GM19372 (cell line): Measurements from ENCODE around the gene ZG16.
"Not testable (repeated sequence)": the region's sequence is repeated elsewhere in the genome, so short reads cannot be mapped to it uniquely, and the experiment has no call there.

Experiments
- ATAC-seq: cut with Tn5 transposase; IDR thresholded peaks from one replicate; pipeline ENCODE4 v1.9.1; 2021; ENCODE audit warnings: mild to moderate bottlenecking, low read depth, moderate library complexity; ENCODE audit not compliant: unreplicated experiment

Gene ZG16

DNA sequence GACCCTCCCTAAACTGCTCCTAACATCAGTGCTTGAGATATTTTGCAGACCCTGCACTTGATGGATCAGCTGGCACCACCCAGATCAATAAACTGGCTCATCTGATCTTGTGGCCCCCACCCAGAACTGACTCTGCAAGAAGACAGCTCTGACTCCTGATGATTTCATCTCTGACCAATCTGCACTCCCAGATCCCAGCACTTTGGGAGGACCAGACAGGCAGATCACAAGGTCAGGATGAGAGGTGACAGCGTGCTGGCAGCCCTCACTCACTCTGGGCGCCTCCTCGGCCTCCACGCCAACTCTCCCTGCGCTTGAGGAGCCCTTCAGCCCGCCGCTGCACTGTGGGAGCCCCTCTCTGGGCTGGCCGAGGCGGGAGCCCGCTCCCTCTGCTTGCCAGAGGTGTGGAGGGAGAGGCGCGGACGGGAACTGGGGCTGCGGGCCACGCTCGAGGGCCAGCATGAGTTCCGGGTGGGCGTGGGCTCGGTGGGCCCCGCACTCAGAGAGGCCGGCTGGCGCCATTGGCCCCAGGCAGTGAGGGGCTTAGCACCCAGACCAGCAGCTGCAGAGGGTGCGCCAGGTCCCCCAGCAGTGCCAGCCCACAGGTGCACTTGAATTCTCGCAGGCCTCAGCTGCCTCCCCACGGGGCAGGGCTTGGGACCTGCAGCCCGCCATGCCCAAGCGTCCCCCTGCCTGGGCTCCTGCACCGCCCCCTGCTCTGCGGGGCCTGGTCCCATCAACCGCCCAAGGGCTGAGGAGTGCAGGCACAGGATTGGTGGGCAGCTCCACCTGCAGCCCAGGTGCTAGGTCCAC, 29.9 kb upstream of the ZG16 start:
- ATAC-seq, result no peak

DNA sequence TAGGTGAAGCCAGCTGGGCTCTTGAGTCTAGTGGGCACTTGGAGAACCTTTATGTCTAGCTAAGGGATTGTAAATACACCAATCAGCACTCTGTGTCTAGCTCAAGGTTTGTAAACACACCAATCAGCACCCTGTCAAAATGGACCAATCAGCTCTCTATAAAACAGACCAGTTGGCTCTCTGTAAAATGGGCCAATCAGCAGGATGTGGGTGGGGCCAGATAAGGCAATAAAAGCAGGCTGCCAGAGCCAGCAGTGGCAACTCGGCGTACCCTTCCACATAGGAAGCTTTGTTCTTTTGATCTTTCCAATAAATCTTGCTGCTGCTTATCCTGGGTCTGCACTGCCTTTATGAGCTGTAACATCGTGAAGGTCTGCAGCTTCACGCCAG, 29.3 kb upstream of the ZG16 start:
- not testable (repeated sequence) for ATAC-seq

DNA sequence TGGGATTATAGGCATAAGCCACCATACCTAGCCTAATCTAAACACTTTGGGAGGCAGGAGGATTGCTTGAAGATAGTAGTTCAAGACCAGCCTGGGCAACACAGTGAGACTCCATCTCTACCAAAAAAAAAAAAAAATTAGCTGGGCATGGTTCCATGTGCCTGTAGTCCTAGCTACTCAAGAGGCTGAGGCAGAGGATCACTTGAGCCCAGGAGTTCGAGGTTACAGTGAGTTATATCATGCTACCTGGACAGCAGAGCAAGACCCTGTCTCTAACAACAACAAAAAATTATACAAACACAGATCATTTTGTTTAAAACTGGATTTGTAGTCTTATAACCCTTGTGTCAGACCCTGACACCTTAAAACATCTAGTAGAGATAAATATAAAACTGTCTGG, 24.5 kb upstream of the ZG16 start:
- ATAC-seq, result no peak

DNA sequence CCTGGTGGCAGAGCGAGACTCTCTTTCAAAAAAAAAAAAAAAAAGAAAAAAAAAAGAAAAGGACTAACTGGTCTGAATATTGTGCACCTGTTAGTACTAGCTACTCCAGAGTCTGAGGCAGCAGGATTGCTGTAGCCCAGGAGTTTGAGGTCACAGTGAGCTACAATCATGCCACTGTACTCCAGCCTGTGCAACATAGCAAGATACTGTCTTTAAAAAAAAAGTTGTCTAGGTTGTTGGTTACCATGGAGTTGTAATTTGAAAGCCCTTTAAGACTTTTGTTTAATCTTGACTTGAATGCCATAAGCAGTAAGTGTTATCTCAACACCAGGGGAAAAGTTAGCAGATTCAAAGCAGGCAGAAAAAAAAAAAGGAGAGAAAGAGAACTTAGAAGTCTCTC, 21.4 kb upstream of the ZG16 start:
- no peak for ATAC-seq

DNA sequence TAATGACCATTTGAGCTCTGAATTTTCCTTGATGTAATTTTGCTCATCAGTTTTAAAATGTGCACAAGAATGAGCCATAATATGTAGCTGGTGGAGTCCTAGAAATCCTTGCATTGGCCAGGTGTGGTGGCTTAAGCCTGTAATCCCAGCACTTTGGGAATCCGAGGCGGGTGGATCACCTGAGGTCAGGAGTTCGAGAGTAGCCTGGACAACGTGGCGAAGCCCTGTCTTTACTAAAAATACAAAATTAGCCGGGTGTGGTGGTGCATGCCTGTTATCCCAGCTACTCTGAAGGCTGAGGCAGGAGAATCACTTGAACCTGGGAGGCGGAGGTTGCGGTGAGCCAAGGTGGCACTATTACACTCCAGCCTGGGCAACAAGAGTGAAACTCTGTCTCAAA, 21.0 kb upstream of the ZG16 start:
- not testable (repeated sequence) for ATAC-seq

DNA sequence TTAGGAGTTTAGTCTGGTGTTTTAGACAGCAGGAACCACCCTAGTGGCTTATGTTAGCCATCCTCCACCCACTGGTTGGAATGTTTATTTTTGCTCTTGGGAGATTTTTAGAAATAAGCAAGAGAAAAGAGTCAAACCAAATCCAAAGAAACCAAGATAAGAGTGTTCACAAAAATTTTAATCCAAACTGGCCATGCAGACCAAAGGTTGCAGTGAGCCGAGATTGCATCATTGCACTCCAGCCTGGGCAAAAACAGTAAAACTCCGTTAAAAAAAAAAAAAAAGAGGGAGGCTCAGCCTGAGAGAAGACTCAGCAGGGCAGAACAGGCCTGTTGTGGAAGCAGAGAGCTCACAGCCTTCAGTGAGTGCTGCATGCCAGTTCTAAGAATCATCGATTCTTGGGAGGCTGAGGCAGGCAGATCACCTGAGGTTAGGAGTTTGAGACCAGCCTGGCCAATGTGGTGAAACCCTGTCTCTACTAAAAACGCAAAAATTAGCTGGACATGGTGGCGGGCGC, 20.0 kb upstream of the ZG16 start:
- ATAC-seq, result no peak

DNA sequence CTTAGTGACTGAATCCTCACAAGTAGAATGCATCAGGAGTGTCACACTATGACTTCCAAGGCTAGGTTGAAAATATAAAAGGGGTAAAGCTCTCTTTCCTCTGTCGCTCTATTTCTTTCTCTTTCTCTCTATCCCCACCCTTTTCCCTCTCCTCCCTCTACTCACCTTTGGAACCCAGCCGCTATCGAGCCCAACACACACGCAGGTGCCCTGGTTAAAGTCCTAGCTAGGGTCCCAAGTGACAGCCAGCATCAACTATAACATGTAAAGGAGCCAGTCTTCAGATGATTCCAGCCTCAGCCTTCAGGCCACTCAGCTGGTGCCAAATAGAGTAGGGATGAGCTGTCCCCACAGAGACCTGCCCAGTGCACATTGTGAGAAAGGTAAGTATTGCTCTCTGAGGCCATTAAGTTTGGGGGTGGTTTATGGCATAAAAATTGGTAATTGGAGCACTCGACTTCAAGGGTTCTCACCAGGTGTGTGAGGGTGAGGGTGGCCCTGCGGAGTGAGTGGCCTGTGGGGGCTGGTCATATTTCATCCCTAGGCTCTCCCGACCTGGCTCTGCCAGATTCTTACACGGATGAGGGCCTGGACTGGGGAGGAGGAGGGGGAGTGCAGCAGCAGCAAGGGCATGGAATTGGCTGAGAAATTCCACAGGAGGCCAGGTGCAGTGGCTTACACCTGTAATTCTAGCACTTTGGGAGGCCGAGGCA, 17.3 kb upstream of the ZG16 start:
- no peak for ATAC-seq

DNA sequence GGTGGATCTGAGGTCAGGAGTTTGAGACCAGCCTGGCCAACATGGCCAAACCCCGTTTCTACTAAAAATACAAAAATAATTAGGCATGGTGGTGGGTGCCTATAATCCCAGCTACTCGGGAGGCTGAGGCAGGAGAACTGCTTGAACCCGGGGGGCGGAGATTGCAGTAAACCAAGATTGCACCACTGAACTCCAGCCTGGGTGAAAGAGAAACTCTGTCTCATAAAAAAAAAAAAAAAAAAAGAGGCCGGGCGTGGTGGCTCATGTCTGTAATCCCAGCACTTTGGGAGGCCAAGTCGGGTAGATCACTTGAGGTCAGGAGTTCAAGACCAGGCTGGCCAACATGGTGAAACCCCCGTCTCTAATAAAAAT, 16.8 kb upstream of the ZG16 start:
- not testable (repeated sequence) for ATAC-seq

DNA sequence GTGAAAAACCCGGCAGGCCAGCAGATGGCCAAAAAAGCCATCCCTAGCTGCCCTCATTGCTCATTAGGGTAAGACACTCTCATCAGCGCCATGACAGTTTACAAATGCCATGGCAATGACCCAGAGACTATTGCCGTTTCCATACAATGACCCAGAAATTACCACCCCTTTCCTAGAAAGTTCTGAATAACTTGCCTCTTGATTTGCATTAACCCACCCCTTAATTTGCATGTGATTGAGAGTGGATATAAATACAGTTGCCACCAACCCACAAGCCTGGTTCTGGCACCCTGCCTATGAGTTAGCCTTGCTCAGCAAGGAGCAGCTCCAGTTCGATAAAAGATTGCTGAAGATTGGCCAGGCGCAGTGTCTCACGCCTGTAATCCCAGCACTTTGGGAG, 16.2 kb upstream of the ZG16 start:
- ATAC-seq, result no peak

DNA sequence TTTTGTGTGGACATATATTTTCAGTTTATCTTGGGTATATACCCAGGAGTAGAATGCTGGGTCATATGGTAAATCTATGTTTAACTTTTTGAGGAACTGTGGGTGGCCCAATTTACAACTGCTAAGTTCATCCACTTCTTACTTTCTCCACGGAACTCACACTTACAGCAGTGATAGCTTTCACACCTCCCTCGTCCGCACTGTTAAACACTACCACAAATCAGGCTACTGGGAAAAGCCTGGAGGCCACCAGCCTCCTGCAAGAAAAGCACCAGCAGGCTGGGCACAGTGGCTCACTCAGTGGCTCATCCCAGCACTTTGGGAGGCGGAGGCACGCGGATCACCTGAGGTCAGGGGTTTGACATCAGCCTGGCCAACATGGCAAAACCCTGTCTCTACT, 14.7 kb upstream of the ZG16 start:
- no peak for ATAC-seq

DNA sequence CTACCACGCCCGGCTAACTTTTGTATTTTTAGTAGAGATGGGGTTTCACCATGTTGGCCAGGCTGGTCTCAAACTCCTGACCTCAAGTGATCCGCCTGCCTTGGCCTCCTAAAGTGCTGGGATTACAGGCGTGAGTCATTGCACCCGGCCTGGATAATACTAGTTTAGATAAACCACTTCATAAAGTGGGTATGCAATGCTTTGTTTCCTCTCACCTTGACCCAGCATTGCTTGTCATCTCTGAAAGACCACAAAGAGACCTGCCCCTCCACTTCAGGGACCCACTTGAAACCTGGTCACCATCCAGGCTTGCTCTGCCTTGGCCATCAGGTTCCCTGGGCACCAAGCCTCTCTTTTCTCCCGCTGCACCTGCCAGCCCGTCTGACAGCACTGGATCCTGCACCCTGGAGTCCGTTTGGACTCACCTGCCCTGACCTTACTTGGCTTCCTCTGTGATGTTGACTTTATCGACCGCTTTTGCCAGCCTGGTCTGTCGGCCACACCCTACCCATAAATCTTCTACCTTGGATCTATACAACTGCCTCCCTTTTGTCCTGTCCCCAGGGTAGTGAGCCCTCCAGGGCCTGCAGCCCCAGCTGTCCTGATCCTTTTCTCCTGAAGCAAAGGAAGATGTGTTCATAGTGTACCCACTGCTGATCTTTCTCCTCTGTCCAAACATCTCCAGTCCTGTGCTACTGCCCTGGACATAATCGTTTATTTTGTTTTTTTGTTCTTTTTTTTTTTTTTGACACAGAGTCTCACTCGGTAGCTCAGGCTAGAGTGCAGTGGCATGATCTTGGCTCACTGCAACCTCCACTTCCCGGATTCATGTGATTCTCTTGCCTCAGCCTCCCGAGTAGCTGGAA, 12.7 kb upstream of the ZG16 start:
- ATAC-seq, result no peak

DNA sequence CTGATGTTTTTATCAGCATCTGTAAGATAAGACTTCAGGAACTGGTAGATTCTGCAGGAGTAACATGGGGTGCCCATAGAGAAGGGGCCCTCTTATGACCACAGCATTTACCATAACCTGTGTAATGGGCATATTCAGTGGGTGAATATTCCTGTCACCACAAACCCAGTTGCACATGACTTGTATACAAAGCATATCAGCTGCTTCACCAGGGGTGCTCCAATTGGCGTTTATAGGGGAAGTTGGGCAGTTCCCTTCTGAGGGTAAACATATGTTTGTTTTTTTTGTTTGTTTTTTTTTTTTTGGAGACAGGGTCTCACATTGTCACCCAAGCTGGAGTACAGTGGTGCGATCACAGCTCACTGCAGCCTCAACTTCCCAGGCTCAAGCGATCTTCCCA, 11.5 kb upstream of the ZG16 start:
- ATAC-seq, result no peak

DNA sequence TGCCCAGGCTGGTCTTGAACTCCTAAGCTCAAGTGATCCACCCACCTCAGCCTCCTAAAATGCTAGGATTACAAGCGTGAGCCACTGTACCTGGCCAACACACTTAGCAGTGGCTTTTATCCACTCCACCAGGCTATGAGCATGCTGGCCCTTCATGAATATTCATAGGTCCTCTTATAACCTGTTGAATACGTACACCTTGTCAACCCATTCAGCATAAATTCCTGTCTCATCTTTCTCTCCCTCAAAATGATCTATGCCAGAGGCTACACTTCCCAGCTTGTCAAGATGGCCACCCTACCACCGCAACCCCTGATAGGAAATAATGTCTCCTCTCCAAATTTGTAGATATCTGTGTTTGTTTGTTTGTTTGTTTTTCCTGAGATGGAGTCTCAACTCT, 11.0 kb upstream of the ZG16 start:
- no peak for ATAC-seq

DNA sequence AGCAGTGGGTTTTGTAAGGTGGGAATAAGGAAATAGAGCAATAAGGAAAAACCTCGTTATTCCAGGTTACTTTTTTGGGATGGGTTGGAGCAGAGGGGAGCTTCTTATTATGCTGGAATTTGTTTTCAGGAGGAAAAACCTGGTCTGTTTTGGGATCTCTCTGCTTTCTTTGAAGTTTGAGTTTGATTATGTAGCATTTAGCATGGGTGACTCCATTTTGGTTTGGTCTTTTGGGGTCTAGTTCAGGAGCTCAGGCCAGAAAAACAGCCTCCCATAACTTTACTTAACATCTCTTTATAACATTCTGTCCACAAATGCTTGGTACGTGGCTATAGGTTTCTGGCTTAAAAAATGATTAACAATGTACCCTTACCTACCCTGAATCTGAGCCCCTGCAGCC, 8.5 kb upstream of the ZG16 start:
- no peak for ATAC-seq

DNA sequence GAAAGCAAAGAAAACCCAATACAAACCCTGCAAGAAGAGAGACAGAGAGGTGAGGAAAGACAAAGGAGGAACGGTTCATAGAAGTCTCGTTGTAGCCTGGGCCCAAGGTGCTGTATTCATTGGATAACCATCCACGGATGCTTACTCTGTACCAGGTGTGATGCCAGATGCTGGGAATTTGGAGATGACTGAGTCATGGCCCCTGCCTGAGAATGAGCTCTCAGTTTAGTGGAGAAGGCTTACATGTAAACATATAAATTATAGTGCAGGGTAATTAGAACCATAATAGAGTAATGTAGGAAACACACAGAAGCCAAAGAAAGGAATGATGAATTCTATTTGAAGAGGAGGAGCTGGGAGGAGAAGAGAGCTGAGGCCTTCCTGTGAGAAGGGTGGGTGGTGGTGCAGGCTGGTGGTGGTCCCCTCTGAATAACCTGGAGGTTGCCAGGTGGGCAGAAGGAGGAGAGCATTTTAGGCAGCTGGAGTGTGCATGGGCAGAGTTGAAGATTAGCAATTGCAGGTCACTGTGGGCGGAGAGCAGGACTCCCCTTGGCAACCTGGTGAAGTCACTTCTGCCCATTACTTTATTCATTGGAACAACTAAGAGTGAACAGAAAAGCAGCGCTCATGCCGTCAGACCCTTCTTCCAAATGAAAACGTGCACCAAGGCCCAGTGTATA, 7.7 kb upstream of the ZG16 start:
- ATAC-seq, result no peak

DNA sequence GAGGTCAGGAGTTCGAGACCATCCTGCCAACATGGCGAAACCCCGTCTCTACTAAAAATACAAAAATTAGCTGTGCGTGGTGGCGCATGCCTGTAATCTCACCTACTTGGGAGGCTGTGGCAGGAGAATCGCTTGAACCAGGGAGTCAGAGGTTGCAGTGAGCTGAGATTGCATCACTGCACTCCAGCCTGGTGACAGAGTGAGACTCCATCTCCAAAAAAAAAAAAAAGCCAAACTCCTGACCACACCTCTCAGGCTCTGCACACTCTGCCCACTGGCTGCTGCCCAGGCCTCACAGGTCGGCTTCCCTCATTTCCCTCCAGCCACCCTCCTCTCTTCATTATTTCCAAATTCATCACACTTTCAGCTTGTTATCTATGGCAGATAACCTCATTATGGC, 5.7 kb upstream of the ZG16 start:
- ATAC-seq, result not testable (repeated sequence)

DNA sequence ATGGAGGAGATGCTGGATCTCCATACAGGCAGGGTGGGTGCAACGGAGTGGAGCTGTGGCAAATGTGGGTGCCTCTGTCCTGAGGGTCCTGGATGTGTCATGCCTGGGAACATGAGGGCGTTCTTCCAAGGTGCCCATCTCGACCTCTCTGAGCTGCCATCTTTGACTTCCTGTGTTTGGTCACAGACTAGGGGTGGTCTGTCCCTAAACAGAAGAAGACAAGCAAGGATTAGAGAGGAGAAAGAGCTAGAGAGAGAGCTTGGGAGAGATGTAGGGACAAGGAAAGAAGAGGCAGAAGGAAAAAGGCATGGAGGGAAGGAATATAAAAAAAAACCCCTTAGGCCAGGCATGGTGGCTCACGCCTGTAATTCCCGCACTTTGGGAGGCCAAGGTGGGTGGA, 3.3 kb upstream of the ZG16 start:
- no peak for ATAC-seq

DNA sequence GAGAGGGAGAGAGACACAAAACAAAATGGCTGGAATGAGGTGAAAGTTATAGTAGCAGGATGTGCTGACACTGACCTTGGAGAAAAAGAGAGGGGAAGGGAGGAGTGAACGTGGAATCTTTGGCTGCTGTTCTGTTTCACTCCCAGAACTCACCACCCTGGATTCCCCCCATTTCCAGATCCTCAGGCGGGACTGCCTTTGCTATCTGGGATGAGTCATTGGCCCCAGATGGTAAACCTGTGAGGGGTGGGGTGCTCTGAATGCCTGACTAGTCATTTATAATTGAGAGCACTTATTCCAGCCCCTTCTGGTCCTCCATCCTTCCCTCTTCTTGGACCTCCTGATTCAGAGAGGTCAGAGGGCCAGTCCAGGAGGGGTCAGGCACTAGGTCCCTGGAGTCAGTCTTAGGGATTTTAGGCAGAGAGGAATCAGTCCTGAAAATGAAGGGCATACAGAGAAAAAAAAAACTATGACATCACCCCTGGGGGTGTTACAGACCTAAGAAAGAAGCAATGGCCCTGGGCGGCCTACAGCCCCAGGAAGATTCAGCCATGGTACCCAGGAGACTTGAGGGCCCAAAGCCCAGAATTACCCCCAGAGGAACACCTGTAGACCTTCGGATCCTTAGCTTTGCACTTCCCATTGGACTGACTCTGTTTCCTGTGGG, 2.2 kb upstream of the ZG16 start:
- ATAC-seq, result no peak

DNA sequence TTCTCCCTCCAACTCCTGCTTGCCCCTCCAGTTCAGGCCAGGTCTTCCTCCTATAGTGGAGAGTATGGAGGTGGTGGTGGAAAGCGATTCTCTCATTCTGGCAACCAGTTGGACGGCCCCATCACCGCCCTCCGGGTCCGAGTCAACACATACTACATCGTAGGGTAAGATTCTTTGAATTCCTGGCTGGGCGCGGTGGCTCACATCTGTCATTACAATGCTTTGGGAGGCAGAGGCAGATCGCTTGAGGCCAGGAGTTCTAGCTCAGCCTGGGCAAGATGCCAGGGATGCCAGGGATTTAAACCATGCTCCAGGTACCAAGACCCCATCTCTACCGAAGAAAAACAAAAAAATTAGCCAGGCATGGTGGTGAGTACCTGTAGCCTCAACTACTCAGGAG, 1.4 kb downstream of the ZG16 start:
- no peak for ATAC-seq
